BLaER1 treated with 17β-estradiol and CSF1 and Interleukin-3, amounts not matched to agents 10 nM and 100 nM (cell line): ENCODE results near the gene RAB6A.
A peak's percentile ranks its signal among the peaks of the same experiment; 100 is the strongest.
"Not testable (repeated sequence)": the region's sequence is repeated elsewhere in the genome, so short reads cannot be mapped to it uniquely, and the experiment has no call there.

Source experiments
- H3K27ac ChIP-seq, 11 experiments: shearing (Covaris generic); formaldehyde crosslinking; 2 replicates each; pipeline ENCODE4 v1.8.1; 2022
- H3K27me3 ChIP-seq, 11 experiments: shearing (Covaris generic); formaldehyde crosslinking; 2 replicates each; pipeline ENCODE4 v1.8.1; 2022
- H3K36me3 ChIP-seq, 11 experiments: shearing (Covaris generic); formaldehyde crosslinking; 2 replicates each; pipeline ENCODE4 v1.8.1; 2022
- H3K4me1 ChIP-seq, 10 experiments: shearing (Covaris generic); formaldehyde crosslinking; 2 replicates each; pipeline ENCODE4 v1.8.1; 2022
- H3K4me2 ChIP-seq, 11 experiments: shearing (Covaris generic); formaldehyde crosslinking; 2 replicates each; pipeline ENCODE4 v1.8.1; 2022
- H3K4me3 ChIP-seq, 10 experiments: shearing (Covaris generic); formaldehyde crosslinking; 2 replicates each; pipeline ENCODE4 v1.8.1; 2022
- H3K9ac ChIP-seq, 11 experiments: shearing (Covaris generic); formaldehyde crosslinking; 2 replicates each; pipeline ENCODE4 v1.8.1; 2022
- H3K9me3 ChIP-seq, 11 experiments: shearing (Covaris generic); formaldehyde crosslinking; replicated peaks in 1 of 11; 2 replicates each; pipeline ENCODE4 v1.8.1; 2022
- H4K20me1 ChIP-seq, 11 experiments: shearing (Covaris generic); formaldehyde crosslinking; 2 replicates each; pipeline ENCODE4 v1.8.1; 2022
- Cebpa-rat ChIP-seq, 11 experiments: shearing (Covaris generic); IDR thresholded peaks; 2 replicates each; pipeline ENCODE4 v1.8.1; 2022

The RAB6A gene

DNA sequence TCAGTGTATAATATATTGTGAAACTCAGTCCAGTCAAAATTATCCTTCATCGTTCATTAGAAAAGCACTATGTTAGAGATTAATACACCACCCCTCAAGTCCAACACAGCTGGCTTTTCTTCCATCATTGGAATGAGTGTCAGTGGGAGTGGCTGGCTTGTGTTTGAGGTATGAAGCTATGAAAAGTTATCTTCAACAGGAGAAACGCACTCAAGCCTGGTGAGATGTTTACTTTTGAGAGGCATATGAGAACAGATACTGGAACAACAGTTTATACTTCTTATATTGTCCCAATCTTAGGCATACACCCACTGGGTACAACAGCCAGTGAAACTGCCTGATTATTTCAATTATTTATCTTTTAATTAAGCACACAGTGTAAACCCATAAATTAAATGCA, 80.2 kb downstream of the RAB6A start:
- no peak overlapping the region for H3K9ac ChIP-seq
- no peaks in the 10 kb centered on the region for H3K27me3 ChIP-seq
- no peaks in the 10 kb centered on the region for H3K9me3 ChIP-seq
- H3K4me3 ChIP-seq: no peak overlapping the region
- no peak for TF ChIP-seq Cebpa-rat (IDR thresholded peaks at IDR 0.05)
- peaks cover 0 to 20% (median 0%) of the 10 kb centered on the region in 11 experiments; a peak in 2 of 22 replicates for H4K20me1 ChIP-seq
- no peaks in the 10 kb centered on the region for H3K4me1 ChIP-seq
- no peak overlapping the region for H3K27ac ChIP-seq
- H3K4me2 ChIP-seq: no peak overlapping the region
- H3K36me3 ChIP-seq: peaks cover 67 to 94% (median 75%) of the 10 kb centered on the region in 11 experiments

GRCh38 chr11:73676552-73676951, 84.3 kb downstream of the RAB6A start:
- H3K9me3 ChIP-seq, H3K27me3 ChIP-seq, H4K20me1 ChIP-seq, H3K9ac ChIP-seq, H3K4me1 ChIP-seq, H3K4me3 ChIP-seq, H3K27ac ChIP-seq, H3K4me2 ChIP-seq: not testable (repeated sequence)
- peaks cover 43 to 80% (median 59%) of the 10 kb centered on the region in 11 experiments for H3K36me3 ChIP-seq

- H3K36me3 ChIP-seq: peaks cover 7 to 31% (median 13%) of the 10 kb centered on the region in 11 experiments; a peak in 17 of 22 replicates
- H3K4me2 ChIP-seq: no peak overlapping the region; a peak in 1 of 22 replicates
- no peak overlapping the region for H3K9ac ChIP-seq
- no peak overlapping the region for H3K4me3 ChIP-seq
- H3K4me1 ChIP-seq: peaks cover 0 to 7% (median 0%) of the 10 kb centered on the region in 10 experiments; a peak in 1 of 20 replicates
- no peaks in the 10 kb centered on the region for H3K9me3 ChIP-seq
- no peak for TF ChIP-seq Cebpa-rat (IDR thresholded peaks at IDR 0.05)
- H4K20me1 ChIP-seq: peaks cover 0 to 4% (median 0%) of the 10 kb centered on the region in 11 experiments; a peak in 1 of 22 replicates
- H3K27me3 ChIP-seq: no peaks in the 10 kb centered on the region
- H3K27ac ChIP-seq: no peak overlapping the region
These were observed 89.2 kb downstream of the RAB6A start for GRCh38 chr11:73671701-73672100.

DNA sequence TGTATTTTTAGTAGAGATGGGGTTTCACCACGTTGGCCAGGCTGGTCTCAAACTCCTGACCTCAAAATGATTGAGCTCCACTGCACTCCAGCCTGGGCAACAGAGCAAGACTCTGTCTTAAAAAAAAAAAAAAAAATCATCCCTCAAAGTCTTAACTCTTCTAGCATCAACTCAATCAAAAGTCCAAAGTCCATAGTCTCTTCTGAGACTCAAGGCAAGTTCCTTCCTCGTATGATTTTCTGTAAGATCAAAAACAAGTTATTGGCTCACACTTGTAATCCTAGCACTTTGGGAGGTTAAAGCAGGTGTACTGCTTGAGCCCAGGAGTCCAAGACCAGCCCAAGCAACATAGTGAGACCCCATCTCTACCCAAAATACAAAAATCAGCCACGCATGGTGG, 90.1 kb downstream of the RAB6A start:
- Histone ChIP-seq H3K27ac (no peak overlapping the region), H3K9ac (no peak overlapping the region), H4K20me1 (peaks cover 0 to 4% (median 0%) of the 10 kb centered on the region in 11 experiments; a peak in 1 of 22 replicates)

GRCh38 chr11:73667891-73668290, 93.0 kb downstream of the RAB6A start:
- Histone ChIP-seq H3K9me3 (no peaks in the 10 kb centered on the region), H3K36me3 (peaks cover 0 to 7% (median 0%) of the 10 kb centered on the region in 11 experiments; a peak in 1 of 22 replicates), H3K4me3 (no peak overlapping the region), H3K9ac (no peak overlapping the region), H3K4me1 (peaks cover 18 to 27% (median 20%) of the 10 kb centered on the region in 10 experiments), H4K20me1 (no peaks in the 10 kb centered on the region), H3K27ac (no peak overlapping the region), H3K27me3 (no peaks in the 10 kb centered on the region), H3K4me2 (no peak overlapping the region)
- TF ChIP-seq Cebpa-rat (IDR thresholded peaks at IDR 0.05): no peak

More for the DNA sequence above, 90.1 kb downstream of the RAB6A start:
- no peaks in the 10 kb centered on the region for H3K9me3 ChIP-seq
- H3K4me1 ChIP-seq: peaks cover 0 to 7% (median 0%) of the 10 kb centered on the region in 10 experiments; a peak in 1 of 20 replicates
- no peak overlapping the region for H3K4me3 ChIP-seq
- no peak overlapping the region for H3K4me2 ChIP-seq
- no peaks in the 10 kb centered on the region for H3K27me3 ChIP-seq
- no peak for TF ChIP-seq Cebpa-rat (IDR thresholded peaks at IDR 0.05)
- peaks cover 5 to 28% (median 10%) of the 10 kb centered on the region in 11 experiments; a peak in 13 of 22 replicates for H3K36me3 ChIP-seq

GRCh38 chr11:73664877-73665276, 96.0 kb downstream of the RAB6A start:
- no peak overlapping the region for H3K4me3 ChIP-seq
- H3K27me3 ChIP-seq: no peaks in the 10 kb centered on the region
- peak overlapping the region in 2 of 11 experiments; percentile 5 to 9; a peak in 1 of 22 replicates for H3K27ac ChIP-seq
- no peak overlapping the region for H3K9ac ChIP-seq
- H3K9me3 ChIP-seq: no peaks in the 10 kb centered on the region
- H3K36me3 ChIP-seq: no peaks in the 10 kb centered on the region
- no peaks in the 10 kb centered on the region for H4K20me1 ChIP-seq
- peaks cover 21 to 38% (median 36%) of the 10 kb centered on the region in 10 experiments for H3K4me1 ChIP-seq
- no peak for TF ChIP-seq Cebpa-rat (IDR thresholded peaks at IDR 0.05)
- peak overlapping the region in 10 of 11 experiments; percentile 3 to 62 (median 34); a peak in 14 of 22 replicates for H3K4me2 ChIP-seq

DNA sequence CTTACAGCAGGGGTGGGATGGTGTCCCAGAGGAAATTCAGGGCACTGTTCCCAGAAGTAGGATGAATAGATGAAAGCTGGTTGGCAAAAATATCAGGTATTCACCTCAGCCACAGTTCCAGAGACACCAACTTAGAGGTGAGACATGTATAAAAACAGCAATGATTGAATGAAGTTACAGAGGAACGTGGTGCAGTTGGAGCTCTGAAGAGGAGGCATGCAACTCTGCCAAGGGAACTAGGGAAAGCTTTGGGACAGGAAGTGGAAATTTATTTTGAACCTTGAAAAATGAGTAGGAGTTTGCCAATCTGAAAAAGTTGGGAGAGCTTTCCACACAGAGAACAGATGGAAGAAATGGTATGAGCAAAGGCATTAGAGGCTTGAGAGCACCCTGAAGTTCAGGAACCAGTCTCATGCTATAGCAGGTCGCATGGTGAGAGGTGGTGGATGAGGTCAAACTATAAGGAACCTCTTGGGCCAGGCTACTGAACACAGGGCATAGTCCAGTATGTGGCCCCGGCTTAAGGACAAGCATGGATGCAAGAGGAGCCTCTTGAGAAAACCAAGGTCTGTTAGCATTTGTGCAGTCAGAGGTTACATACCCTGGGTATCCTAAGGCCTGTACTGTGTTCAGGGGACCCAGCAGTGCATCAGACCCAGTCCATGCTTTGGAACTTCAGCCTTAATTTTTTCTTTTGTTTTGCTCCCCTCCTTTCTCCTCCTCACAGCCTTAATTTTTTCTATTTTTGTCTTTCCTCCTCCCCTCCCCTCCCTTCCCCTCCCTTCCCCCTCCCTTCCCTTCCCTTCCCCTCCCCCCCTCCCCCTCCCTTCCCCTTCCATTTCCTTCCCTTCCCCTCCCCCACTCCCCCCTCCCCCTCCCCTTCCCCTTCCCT, 97.0 kb downstream of the RAB6A start:
- Histone ChIP-seq H3K4me2 (peak overlapping the region; percentile 40 to 74 (median 67)), H4K20me1 (no peaks in the 10 kb centered on the region), H3K4me3 (no peak overlapping the region), H3K9ac (no peak overlapping the region; a peak in 1 of 22 replicates), H3K36me3 (no peaks in the 10 kb centered on the region), H3K27me3 (no peaks in the 10 kb centered on the region), H3K9me3 (no peaks in the 10 kb centered on the region), H3K4me1 (peaks cover 21 to 38% (median 36%) of the 10 kb centered on the region in 10 experiments), H3K27ac (peak overlapping the region in 4 of 11 experiments; percentile 0 to 44 (median 43); a peak in 5 of 22 replicates)
- no peak for TF ChIP-seq Cebpa-rat (IDR thresholded peaks at IDR 0.05)

DNA sequence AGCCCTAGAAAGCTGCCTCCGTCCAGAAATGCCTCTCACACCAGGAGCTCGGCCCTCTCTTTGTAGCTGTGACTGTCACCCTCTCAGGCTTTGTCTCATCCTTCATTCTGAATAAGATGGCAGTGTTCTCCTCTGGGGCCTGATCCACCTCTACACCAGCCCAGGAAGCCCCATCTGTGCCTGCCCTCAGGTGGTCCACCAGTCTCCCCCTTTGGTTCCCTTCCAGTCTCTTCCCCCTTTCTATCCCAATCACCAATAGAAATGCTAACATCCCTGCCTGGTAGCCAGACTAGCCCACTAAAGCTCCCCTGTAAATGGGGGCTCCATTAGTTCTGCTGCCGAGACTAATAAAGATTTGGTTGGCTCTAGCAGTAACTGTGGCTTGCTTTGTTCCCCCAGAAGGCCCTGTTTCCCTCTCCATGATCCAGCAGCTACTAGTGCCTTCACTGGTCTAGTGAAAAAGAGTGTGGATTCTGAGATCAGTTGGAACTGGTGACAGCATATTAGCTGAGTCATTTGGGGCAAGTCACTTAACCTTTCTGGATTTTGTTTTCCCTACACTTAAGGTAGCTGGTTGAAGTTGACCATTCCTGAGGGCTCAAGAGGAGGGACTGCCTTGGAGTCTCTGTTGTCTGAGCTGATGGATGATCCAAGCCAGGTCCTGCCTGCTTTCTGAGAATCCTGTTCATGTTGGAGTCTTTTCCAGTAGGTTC, 98.3 kb downstream of the RAB6A start:
- no peak overlapping the region for H3K9ac ChIP-seq
- H4K20me1 ChIP-seq: no peaks in the 10 kb centered on the region
- no peak for TF ChIP-seq Cebpa-rat (IDR thresholded peaks at IDR 0.05)
- peak overlapping the region in 10 of 11 experiments; percentile 40 to 74 (median 68); a peak in 19 of 22 replicates for H3K4me2 ChIP-seq
- peaks cover 21 to 38% (median 36%) of the 10 kb centered on the region in 10 experiments for H3K4me1 ChIP-seq
- H3K27ac ChIP-seq: 0 out of 22 replicates have a peak overlapping the region, but pooled peaks of 2 of the 11 experiments have one; percentile 16 to 44
- H3K9me3 ChIP-seq: no peaks in the 10 kb centered on the region
- no peaks in the 10 kb centered on the region for H3K27me3 ChIP-seq
- no peaks in the 10 kb centered on the region for H3K36me3 ChIP-seq
- no peak overlapping the region for H3K4me3 ChIP-seq
